IgD-negative memory B cell (primary cell): ENCODE measurements around the gene UPF1. TPM values are rescaled to one million over a fixed set of nuclear protein-coding genes. Genes with fewer than 3 reads are reported as not detected.
"Not testable (repeated sequence)": the region's sequence is repeated elsewhere in the genome, so short reads cannot be mapped to it uniquely, and the experiment has no call there.

Source experiments
- H3K27ac Mint-ChIP-seq, 3 donors: one replicate each; pipeline ENCODE4 v1.8.0; 2020 to 2022; ENCODE audit warnings: mild to moderate bottlenecking in 3 of 3, mixed read lengths in 3 of 3, moderate library complexity in 1 of 3
- H3K27me3 Mint-ChIP-seq: one replicate; pipeline ENCODE4 v1.8.0; 2021; ENCODE audit warnings: mixed read lengths
- H3K36me3 Mint-ChIP-seq: one replicate; pipeline ENCODE4 v1.8.0; 2020; ENCODE audit warnings: mild to moderate bottlenecking, mixed read lengths
- H3K4me1 Mint-ChIP-seq, 3 donors: one replicate each; pipeline ENCODE4 v1.8.0; 2020 to 2022; ENCODE audit warnings: mixed read lengths in 3 of 3, mild to moderate bottlenecking in 1 of 3
- H3K4me3 Mint-ChIP-seq, 4 donors: one replicate each; pipeline ENCODE4 v1.8.0; 2020 to 2022; ENCODE audit warnings: mild to moderate bottlenecking in 4 of 4, mixed read lengths in 4 of 4, moderate library complexity in 3 of 4
- H3K9me3 Mint-ChIP-seq, 3 donors: one replicate each; pipeline ENCODE4 v1.8.0; 2020 to 2021; ENCODE audit warnings: mixed read lengths in 3 of 3, mild to moderate bottlenecking in 1 of 3
- polyA plus RNA-seq: library from polyadenylated mRNA; unstranded; fragments of 300-500 nt; fragmentation: Illumina TruSeq; gene quantifications from one replicate; pipeline ENCODE4 v1.2.3, GENCODE V29; 2021

The UPF1 gene
- polyA plus RNA-seq, 1 donor from 2014 or later = 14.6 TPM

DNA sequence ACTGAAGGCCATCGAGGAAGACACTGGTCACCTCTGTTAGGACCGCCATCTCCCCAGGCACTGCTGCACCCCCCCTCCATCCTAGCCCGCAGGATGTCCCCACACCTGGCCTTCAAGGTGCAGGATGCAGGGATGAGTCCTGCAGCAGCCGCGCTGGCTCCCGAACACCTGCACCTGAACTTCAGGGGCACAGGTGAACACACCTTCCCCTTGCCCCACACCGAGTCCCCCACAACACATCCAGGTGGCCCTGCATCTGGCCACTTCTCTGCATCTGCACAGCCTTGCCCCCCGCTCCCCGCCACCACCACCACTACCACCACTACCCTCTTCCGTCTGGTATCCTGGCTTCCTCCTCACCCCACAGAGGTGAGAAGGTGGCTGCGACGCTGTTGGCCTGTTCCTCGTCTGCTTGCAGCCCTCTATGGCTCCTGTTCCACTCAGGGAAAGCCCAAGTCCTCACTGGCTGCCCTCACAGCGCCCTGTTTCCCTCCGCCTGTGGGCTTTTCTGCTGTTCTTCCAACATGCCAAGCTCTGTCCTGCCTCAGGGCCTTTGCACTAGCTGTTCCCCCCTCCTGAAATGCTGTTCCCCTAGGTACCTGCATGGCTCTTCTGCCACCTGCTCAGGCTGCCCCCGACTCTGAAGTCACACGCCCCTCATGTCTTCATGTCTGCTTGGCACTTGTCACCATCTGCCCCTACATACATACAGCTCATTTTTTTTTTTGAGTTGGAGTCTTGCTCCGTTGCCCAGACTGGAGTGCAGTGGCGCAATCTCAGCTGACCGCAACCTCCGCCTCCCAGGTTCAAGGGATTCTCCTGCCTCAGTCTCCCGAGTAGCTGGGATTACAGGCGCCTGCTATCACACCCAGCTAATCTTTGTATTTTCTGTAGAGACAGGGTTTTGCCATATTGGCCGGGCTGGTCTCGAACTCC lies 65.6 kb downstream of the UPF1 start:
- Mint-ChIP-seq H3K36me3 (peaks cover 7% of the 10 kb centered on the region), H3K27me3 (peaks cover 26% of the 10 kb centered on the region), H3K27ac (peak overlapping the region in 1 of 3 donors; percentile 5), H3K9me3 (no peaks in the 10 kb centered on the region), H3K4me1 (peaks cover 0 to 10% (median 2%) of the 10 kb centered on the region in 3 donors), H3K4me3 (peak overlapping the region in 3 of 4 donors; percentile 3 to 81 (median 63))

DNA sequence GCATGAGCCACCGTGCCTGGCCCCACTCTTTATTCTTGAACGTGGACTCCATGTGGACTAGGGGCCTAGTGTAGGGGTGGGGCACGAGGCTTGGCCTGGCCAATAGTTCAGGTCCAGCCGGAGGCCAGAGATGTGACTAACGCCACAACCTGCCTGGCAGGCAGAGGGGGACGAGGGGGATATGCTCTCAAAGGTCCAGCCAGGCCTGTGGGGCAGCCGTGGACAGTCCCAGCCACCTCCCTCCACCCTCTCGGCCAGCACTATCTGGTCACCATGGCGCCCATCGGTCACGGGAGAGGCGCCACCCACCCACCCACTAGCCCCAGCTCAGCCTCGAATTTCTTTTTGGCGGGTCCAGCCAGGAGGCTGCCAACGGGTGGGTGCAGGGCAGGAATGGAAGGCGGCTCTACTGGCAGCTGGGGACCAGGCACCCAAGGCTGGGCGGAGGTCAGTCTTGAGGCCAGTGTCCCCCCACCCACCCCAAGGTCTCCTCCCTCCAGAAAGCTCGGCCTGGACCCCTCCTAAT lies 66.4 kb downstream of the UPF1 start:
- Mint-ChIP-seq H3K9me3 (no peaks in the 10 kb centered on the region), H3K4me1 (peaks cover 0 to 10% (median 2%) of the 10 kb centered on the region in 3 donors), H3K27ac (no peak overlapping the region), H3K36me3 (peaks cover 7% of the 10 kb centered on the region), H3K4me3 (peak overlapping the region in 1 of 4 donors; percentile 63), H3K27me3 (peaks cover 22% of the 10 kb centered on the region)

DNA sequence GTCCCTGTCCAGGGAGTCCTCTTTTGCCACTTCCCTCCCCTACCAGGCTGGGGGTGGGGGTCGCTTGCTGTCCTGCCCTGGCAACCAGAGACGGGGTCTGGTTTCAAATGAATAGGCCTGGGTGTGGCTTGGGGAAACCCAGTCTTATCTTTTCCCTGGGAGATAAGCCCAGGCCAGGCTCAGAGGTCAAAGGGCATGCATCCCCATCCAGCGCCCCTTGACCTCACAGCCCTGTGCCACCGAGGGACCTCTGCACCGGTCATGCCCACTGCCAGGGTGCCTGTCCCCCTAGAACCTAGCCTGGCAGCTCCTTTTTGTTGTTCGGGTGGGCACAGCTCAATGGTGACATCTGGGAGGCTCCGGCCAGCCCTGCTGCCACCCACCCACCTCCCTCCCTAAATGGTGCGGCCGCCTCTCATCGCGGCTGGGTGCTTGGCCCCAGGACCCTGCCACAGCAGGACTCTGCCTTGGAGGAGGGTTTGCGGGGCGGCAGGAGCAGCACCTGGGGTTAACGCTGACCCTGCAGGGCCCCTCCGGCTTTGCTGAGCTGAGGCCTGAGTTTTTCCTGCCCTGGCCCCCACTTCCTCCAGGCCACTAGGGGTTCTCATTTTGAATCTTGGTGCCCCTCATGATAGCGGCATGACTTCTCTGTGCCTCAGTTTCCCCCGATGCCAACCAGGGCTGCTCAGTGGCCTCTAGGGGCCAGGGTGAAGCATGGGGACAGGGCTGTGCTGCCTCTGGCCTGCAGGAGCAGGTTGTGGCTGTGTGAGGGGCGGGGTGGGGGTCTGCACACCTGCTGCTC lies 67.0 kb downstream of the UPF1 start:
- peaks cover 17% of the 10 kb centered on the region for H3K27me3 Mint-ChIP-seq
- no peak overlapping the region for H3K4me3 Mint-ChIP-seq

DNA sequence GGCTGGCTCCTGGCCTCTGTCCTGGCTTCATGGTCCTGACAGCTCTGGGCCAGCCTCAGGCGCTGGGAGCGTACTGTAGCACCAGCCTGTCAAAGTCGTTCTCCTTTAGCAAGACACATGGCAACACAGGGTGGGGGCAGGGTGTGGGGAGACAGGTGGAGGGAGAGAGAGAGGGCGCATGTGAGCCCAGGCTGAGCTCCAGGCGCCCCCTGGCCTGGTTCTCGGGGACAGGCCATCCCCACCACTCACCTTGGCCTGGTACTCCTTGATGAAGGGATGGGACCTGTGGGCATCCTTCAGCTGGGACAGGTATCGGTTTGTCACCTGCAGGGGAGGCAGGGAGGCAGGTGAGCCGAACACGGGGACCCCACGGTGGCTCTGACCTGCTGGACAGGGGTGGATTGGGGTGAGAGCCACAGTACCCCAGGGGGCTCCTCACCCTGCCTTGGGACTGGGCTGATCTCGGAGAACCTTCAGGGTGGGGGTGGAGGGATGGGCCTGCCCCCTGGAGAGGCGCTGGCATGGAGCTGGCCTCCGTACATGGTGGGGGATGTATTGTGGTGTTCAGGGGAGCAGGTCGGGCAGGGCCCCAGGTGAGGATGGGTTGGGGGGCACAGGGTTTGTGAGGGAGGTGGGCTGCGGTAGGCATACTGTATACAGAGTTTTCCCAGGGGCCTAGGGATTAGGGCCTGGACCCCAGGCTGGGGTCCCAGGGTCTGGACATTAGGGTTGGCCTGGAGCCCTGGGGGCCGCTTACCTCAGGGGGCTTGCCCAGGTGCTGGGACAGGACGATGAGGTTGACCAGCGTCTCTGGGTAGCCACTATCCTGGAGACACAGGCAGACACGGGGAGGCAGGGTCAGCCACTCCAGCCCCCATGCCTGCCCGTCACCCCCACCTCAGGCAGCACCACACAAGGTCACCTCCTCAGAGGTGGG lies 68.1 kb downstream of the UPF1 start:
- no peak overlapping the region for H3K4me3 Mint-ChIP-seq
- H3K4me1 Mint-ChIP-seq = peaks cover 0 to 9% (median 2%) of the 10 kb centered on the region in 3 donors
- H3K36me3 Mint-ChIP-seq = peaks cover 7% of the 10 kb centered on the region
- H3K9me3 Mint-ChIP-seq = no peaks in the 10 kb centered on the region
- peak overlapping the region in 1 of 3 donors; percentile 39 for H3K27ac Mint-ChIP-seq
- H3K27me3 Mint-ChIP-seq = peaks cover 13% of the 10 kb centered on the region

More for the DNA sequence above, 67.0 kb downstream of the UPF1 start:
- no peak overlapping the region for H3K27ac Mint-ChIP-seq
- no peaks in the 10 kb centered on the region for H3K9me3 Mint-ChIP-seq
- H3K36me3 Mint-ChIP-seq = peaks cover 7% of the 10 kb centered on the region
- peaks cover 0 to 8% (median 2%) of the 10 kb centered on the region in 3 donors for H3K4me1 Mint-ChIP-seq

DNA sequence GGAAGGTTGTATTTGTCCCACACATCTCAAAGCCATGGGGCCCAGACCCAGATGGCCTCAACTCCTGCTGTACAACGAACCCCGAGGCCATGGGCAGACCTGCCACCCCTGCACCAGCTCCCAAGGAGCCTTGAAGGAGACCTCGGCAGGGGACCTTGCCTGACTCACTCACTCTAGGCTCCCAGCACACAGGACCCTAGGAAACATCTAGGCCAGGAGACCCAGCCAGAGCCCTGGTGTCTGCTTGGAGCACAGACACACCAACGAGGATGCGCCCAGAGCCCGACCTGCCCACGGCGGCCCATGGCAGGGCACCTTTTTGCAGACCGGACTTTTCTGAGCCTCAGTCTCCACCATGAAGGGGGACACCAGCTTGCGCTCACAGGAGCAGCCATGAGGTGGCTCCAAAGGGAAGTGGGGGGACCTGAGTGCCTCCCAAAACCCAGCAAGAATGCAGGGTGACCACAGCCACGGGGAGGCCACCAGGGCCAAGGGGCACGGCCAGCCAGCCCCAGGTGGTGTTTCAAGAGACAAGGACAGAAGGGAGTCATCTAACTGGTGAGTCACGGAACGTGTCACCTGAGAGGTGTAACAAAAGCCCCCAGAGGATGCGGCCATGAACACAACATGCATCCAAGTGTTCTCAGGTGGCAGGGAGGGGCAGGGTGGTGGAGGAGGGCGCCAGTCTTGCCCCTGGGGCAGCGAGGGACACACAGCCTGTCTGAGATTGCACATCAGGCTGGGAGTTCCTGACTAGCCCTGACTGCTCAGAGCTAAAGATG lies 69.1 kb downstream of the UPF1 start:
- no peak overlapping the region for H3K4me3 Mint-ChIP-seq
- peaks cover 0 to 7% (median 2%) of the 10 kb centered on the region in 3 donors for H3K4me1 Mint-ChIP-seq
- H3K27me3 Mint-ChIP-seq = peaks cover 13% of the 10 kb centered on the region
- peaks cover 8% of the 10 kb centered on the region for H3K36me3 Mint-ChIP-seq
- H3K27ac Mint-ChIP-seq = peak overlapping the region in 1 of 3 donors; percentile 39
- no peaks in the 10 kb centered on the region for H3K9me3 Mint-ChIP-seq

DNA sequence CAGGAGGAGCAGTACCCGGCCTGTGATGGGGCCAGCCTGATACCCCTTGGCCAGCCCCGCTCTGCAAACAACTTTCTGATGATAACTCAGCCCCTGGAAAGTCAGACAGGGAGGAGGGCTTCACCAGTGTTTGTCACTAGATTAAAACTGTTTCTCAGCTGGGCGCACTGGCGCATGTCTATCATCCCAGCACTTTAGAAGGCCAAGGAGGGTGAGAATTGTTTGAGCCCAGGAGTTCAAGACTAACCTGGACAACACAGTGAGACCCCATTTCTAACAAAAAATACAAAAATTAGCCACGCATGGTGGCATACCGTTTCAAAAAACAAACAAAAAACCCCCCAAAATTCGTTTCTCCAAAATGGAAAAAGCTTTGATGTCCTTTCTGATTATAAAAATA lies 69.7 kb downstream of the UPF1 start:
- Mint-ChIP-seq H3K36me3 (peaks cover 7% of the 10 kb centered on the region), H3K9me3 (no peaks in the 10 kb centered on the region), H3K4me1 (peaks cover 0 to 6% (median under 1%) of the 10 kb centered on the region in 3 donors), H3K27ac (no peak overlapping the region), H3K27me3 (peaks cover 12% of the 10 kb centered on the region), H3K4me3 (no peak overlapping the region)

DNA sequence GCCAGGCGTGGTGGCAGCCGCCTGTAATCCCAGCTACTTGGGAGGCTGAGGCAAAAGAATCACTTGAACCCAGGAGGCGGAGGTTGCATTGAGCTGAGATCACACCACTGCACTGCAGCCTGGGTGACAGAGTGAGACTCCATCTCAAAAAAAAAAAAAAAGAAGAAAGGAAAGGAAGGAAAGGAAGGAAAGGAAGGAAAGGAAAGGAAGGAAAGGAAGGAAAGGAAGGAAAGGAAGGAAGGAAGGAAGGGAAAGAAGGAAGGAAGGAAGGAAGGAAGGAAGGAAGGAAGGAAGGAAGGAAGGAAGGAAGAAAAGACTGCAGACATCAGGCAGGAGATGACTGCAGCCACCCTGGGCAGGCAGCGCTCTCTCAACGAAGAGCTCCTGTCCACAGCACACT lies 70.8 kb downstream of the UPF1 start:
- H3K4me3 Mint-ChIP-seq, H3K27ac Mint-ChIP-seq, H3K27me3 Mint-ChIP-seq, H3K4me1 Mint-ChIP-seq, H3K9me3 Mint-ChIP-seq, H3K36me3 Mint-ChIP-seq: not testable (repeated sequence)

DNA sequence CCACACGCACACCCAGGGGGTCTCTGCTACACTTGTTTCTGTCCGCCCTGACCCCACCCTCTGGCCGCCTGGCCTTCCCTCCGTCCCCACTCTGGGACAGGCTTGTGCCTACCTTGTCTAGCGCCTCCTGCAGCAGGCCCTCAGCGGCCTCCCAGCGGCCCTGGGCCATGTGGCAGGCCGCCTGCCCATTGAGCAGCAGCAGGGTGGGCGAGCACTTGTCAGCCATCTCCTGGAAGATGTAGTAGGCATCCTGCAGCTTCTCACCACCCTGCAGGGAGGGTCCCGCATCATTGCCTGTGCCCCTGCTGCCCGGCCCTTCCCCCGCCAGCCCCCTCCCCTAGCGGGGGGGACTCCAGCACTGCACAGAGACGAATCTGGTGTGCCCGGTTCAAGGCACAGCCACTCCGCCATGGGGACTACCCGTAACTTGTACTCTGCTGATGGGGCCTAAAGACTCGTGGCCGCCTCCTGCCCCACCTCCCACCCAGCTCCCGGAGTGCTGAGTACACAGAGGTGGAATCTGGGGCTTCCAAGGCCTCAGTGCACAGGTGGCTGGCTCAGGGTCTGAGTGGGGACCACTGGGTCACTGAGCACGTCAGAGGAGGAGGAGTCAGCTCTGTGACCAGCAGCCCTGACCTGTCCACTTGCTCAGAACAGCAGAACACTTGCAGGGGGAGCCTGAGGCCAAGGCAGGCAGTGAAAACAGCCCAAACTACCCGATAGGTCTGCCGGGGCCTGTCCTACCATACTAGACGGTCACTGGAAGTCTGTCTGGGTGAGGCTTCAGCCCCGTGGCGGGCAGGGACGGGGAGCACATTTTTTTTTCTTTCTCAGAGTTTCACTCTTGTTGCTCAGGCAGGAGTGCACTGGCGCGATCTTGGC lies 71.6 kb downstream of the UPF1 start:
- Mint-ChIP-seq H3K9me3 (no peaks in the 10 kb centered on the region), H3K27me3 (no peaks in the 10 kb centered on the region), H3K4me3 (no peak overlapping the region), H3K4me1 (peaks cover 0 to 4% (median 0%) of the 10 kb centered on the region in 3 donors), H3K27ac (no peak overlapping the region), H3K36me3 (peaks cover 7% of the 10 kb centered on the region)

DNA sequence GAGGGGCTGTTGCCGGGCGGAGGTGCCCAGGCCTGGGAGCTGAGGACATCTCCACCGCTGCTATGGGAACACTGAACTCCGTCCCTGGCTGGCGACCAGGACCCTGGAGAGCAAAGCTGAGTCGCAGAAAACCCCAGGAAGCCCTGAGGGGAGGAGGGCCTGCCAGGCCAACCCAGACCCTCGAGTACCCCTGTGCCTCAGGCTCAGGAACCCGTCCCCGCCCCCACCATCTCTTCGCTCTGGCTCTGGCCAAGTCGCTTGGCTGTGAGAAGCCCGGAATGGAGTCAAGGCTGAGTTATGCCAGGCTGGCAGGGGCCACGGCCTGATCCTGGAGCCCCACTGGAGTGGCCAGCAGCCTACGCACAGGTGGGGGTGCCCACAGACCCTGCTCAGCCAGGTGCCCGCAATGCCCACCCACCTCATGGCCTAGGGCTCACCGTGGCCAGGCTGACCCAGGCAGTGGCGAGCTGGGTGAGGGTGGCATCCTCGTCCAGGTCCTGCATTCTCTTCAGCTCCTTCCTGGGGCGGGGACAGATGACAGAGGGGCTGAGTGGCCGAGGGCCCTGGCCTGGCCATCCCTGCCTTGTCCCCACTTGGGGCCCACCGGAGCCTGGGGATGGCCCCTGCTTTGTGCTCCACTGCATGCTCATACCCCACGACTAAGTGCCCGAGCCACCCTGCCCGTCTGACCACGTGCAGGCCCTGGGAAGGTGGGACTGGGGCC lies 72.7 kb downstream of the UPF1 start:
- Mint-ChIP-seq H3K36me3 (peaks cover 7% of the 10 kb centered on the region), H3K4me1 (peaks cover 0 to 4% (median 0%) of the 10 kb centered on the region in 3 donors), H3K4me3 (no peak overlapping the region), H3K27ac (no peak overlapping the region), H3K9me3 (no peaks in the 10 kb centered on the region), H3K27me3 (no peaks in the 10 kb centered on the region)

DNA sequence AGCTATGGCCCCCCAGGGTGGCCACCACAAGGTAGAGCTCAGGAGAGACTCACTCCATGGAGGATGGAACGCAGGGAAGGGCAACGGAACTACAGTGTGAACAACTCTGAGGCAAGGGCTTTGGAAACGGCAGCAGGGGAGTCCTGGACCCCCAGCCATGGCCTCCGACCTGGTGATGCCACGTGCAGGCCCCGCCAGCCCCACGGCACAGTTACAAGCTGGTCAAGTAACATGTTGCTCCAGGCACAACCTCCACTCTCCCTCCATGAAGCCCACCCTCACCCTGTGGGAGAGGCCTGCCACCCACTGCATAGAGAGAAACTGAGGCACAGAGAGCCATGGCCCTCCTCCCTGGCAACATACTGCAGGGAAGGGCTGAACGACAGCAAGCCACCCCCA lies 73.3 kb downstream of the UPF1 start:
- no peak overlapping the region for H3K4me3 Mint-ChIP-seq
- H3K36me3 Mint-ChIP-seq = peaks cover 6% of the 10 kb centered on the region
- no peaks in the 10 kb centered on the region for H3K27me3 Mint-ChIP-seq
- peak overlapping the region in 1 of 3 donors; percentile 14 for H3K27ac Mint-ChIP-seq
- peaks cover 0 to 4% (median 0%) of the 10 kb centered on the region in 3 donors for H3K4me1 Mint-ChIP-seq
- no peaks in the 10 kb centered on the region for H3K9me3 Mint-ChIP-seq

DNA sequence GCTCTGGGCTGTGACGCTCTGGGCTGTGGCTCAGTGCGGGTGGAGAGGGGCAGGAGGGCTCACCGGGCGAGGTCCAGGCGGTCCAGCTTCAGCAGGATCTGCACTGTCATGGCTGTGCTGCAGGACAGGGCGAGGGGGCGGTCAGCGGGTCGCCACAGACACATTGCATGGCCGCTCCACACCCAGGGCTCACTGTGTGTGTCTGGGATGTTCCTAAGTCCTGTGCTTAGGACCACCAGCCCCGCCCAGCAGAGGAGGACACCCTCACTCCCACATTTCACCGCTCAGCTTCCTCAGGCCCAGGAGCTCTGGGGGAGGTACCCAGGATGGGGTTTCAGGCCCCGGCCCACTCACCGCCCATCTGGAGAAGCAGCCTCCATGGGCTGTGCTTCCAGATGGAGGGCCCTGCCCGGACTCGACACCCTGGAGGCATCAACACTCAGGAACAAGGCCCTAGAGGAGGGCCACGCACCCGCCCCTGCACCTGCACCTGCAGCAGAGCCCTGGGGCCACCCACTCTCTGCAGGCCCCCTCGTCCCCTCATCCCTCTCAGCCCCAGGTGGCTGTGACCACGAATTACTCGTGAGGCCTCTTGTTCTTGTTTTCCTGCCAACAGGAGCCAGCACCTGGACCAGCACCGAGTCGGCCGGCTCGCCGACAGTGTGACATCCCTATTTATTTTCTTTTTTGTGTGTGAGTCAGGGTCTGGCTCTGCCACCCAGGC lies 73.9 kb downstream of the UPF1 start:
- Mint-ChIP-seq H3K9me3 (no peaks in the 10 kb centered on the region), H3K4me1 (peaks cover 0 to 4% (median 0%) of the 10 kb centered on the region in 3 donors), H3K27ac (peak overlapping the region in 1 of 3 donors; percentile 14), H3K36me3 (peaks cover 5% of the 10 kb centered on the region), H3K4me3 (no peak overlapping the region), H3K27me3 (no peaks in the 10 kb centered on the region)
